Naive thymus-derived CD4-positive, alpha-beta T cell (primary cell): ENCODE measurements around the gene RHBDF1. TPM values are rescaled to one million over a fixed set of nuclear protein-coding genes. Genes with fewer than 3 reads are reported as not detected.

Source experiments
- ATAC-seq: fragments of 150-1000 bp; cut with Tn5 transposase; 2 replicates; pipeline ENCODE4 v1.10.0; 2021; ENCODE audit warnings: mild to moderate bottlenecking, moderate library complexity
- CTCF ChIA-PET: fragments of 350-600 bp; sonication (Branson Sonifier 250); formaldehyde crosslinking; loops from one replicate; lab custom pipeline; 2021; ENCODE audit warnings: antibody characterized with exemption; lab: Charles Lee
- POLR2A ChIA-PET: fragments of 350-600 bp; sonication (Branson Sonifier 250); formaldehyde crosslinking; loops from one replicate; lab custom pipeline; 2021; ENCODE audit warnings: antibody characterized with exemption, inconsistent platforms; lab: Charles Lee
- DNase-seq, 9 donors: peaks; one replicate each; pipeline versions ENCODE4 v3.0.0 to v3.0.0-alpha.2; 2020 to 2022; ENCODE audit warnings: mixed read lengths in 1 of 9
- H3K27ac ChIP-seq: one replicate; pipeline ENCODE4 v1.7.0; 2013; ENCODE audit warnings: mild to moderate bottlenecking, low read depth, low read length, moderate library complexity
- H3K27me3 ChIP-seq, 2 donors: one replicate each; pipeline ENCODE4 v1.7.0; 2013; ENCODE audit warnings: low read length in 2 of 2, mild to moderate bottlenecking in 2 of 2, moderate library complexity in 2 of 2; ENCODE audit not compliant: control insufficient read depth in 2 of 2, insufficient read depth in 2 of 2
- H3K36me3 ChIP-seq, 3 experiments: 1 replicate in 2 of 3; 2 replicates in 1 of 3; pipeline ENCODE4 v1.7.0; 2013; ENCODE audit warnings: low read length in 3 of 3, mild to moderate bottlenecking in 3 of 3, moderate library complexity in 1 of 3; ENCODE audit not compliant: insufficient read depth in 3 of 3, control insufficient read depth in 2 of 3
- H3K4me1 ChIP-seq, 2 donors: one replicate each; pipeline ENCODE4 v1.7.0; 2013; ENCODE audit warnings: low read length in 2 of 2, mild to moderate bottlenecking in 2 of 2, moderate library complexity in 1 of 2; ENCODE audit not compliant: control insufficient read depth in 2 of 2, insufficient read depth in 2 of 2
- H3K4me3 ChIP-seq: 2 replicates; pipeline ENCODE4 v1.7.0; 2013; ENCODE audit warnings: mild to moderate bottlenecking, low read length
- H3K9me3 ChIP-seq, 3 experiments: 1 replicate in 2 of 3; 2 replicates in 1 of 3; pipeline ENCODE4 v1.7.0; 2013; ENCODE audit warnings: low read length in 3 of 3; ENCODE audit not compliant: control insufficient read depth in 2 of 3
- H3K27ac Mint-ChIP-seq, 9 donors: one replicate each; pipeline ENCODE4 v1.8.0; 2020 to 2022; ENCODE audit warnings: mixed read lengths in 9 of 9, mild to moderate bottlenecking in 8 of 9, moderate library complexity in 5 of 9, inconsistent platforms in 2 of 9
- H3K27me3 Mint-ChIP-seq, 5 donors: one replicate each; pipeline ENCODE4 v1.8.0; 2021 to 2022; ENCODE audit warnings: mixed read lengths in 5 of 5, mild to moderate bottlenecking in 1 of 5
- H3K36me3 Mint-ChIP-seq, 5 donors: one replicate each; pipeline ENCODE4 v1.8.0; 2020 to 2022; ENCODE audit warnings: mixed read lengths in 5 of 5, mild to moderate bottlenecking in 3 of 5, inconsistent platforms in 1 of 5
- H3K4me1 Mint-ChIP-seq, 7 donors: one replicate each; pipeline ENCODE4 v1.8.0; 2020 to 2022; ENCODE audit warnings: mixed read lengths in 7 of 7, mild to moderate bottlenecking in 3 of 7, inconsistent platforms in 1 of 7
- H3K4me3 Mint-ChIP-seq, 10 donors: one replicate each; pipeline ENCODE4 v1.8.0; 2020 to 2022; ENCODE audit warnings: mild to moderate bottlenecking in 10 of 10, mixed read lengths in 10 of 10, moderate library complexity in 6 of 10, inconsistent platforms in 2 of 10
- H3K9me3 Mint-ChIP-seq, 11 donors: one replicate each; pipeline ENCODE4 v1.8.0; 2020 to 2022; ENCODE audit warnings: mixed read lengths in 11 of 11, mild to moderate bottlenecking in 4 of 11, inconsistent platforms in 1 of 11, moderate library complexity in 1 of 11
- intact Hi-C, 2 donors: fragments of 100-400 bp; cut with micrococcal nuclease; formaldehyde crosslinking; loops; one replicate each; pipeline ENCODE4 v1.15.1; 2023
- polyA plus RNA-seq, 2 donors: library from polyadenylated mRNA; unstranded; fragments of 300-500 nt; fragmentation: Illumina TruSeq; gene quantifications; one replicate each; pipeline ENCODE4 v1.2.3, GENCODE V29; 2021
- total RNA-seq, 6 experiments: library from RNA in 5 of 6; stranded (reverse) in 5 of 6; gene quantifications; 1 replicate in 5 of 6; 2 replicates in 1 of 6; pipeline ENCODE4 v1.2.3 and lab custom pipeline; 2021 to 2026

The RHBDF1 gene
- total and polyA plus RNA-seq, 7 experiments from 2014 or later: 0.66 to 1.6 TPM; not detected in 5

- Mint-ChIP-seq H3K4me1 (peaks cover 10 to 16% (median 14%) of the 10 kb centered on the region in 7 donors), H3K9me3 (no peaks in the 10 kb centered on the region), H3K27ac (no peak overlapping the region), H3K4me3 (peak overlapping the region in 1 of 10 donors; percentile 47), H3K36me3 (peaks cover 0 to 4% (median 0%) of the 10 kb centered on the region in 5 donors), H3K27me3 (peaks cover 14 to 53% (median 29%) of the 10 kb centered on the region in 5 donors)
- Histone ChIP-seq H3K4me1 (peaks cover 7 to 8% of the 10 kb centered on the region in 2 donors), H3K27me3 (no peaks in the 10 kb centered on the region), H3K36me3 (no peaks in the 10 kb centered on the region), H3K9me3 (no peaks in the 10 kb centered on the region), H3K27ac (no peak overlapping the region), H3K4me3 (no peak overlapping the region)
- intact Hi-C loops: no loop called here
- DNase-seq: no peak
- CTCF ChIA-PET: no interaction called here
- POLR2A ChIA-PET: interaction anchor here (1.1 kb wide), 1 partner anchor 23 kb away, joined by 3 read pairs; no protein-coding TSS in a partner anchor
- ATAC-seq: no peak
These were observed 660 bp downstream of the RHBDF1 start for GRCh38 chr16:71540-72401.

- H3K4me1 ChIP-seq: peaks cover 1 to 2% of the 10 kb centered on the region in 2 donors
- POLR2A ChIA-PET: interaction anchor here (1.1 kb wide), 1 partner anchor 23 kb away, joined by 3 read pairs; no protein-coding TSS in a partner anchor
- intact Hi-C loops: no loop called here
- peaks cover 0 to 4% (median 0%) of the 10 kb centered on the region in 5 donors for H3K36me3 Mint-ChIP-seq
- H3K9me3 ChIP-seq: no peaks in the 10 kb centered on the region
- CTCF ChIA-PET: interaction anchor here (3.0 kb wide), 1 partner anchor 25 kb away, joined by 21 read pairs; no protein-coding TSS in a partner anchor
- no peak for ATAC-seq
- H3K9me3 Mint-ChIP-seq: no peaks in the 10 kb centered on the region
- H3K27me3 Mint-ChIP-seq: peaks cover 14 to 53% (median 29%) of the 10 kb centered on the region in 5 donors
- no peak overlapping the region for H3K27ac Mint-ChIP-seq
- H3K36me3 ChIP-seq: no peaks in the 10 kb centered on the region
- peak overlapping the region in 1 of 10 donors; percentile 47 for H3K4me3 Mint-ChIP-seq
- no peak for DNase-seq
- peaks cover 5 to 11% (median 9%) of the 10 kb centered on the region in 7 donors for H3K4me1 Mint-ChIP-seq
- no peak overlapping the region for H3K27ac ChIP-seq
- H3K27me3 ChIP-seq: no peaks in the 10 kb centered on the region
- H3K4me3 ChIP-seq: no peak overlapping the region
These were observed 1.3 kb downstream of the RHBDF1 start for GRCh38 chr16:71210-71539.

DNA sequence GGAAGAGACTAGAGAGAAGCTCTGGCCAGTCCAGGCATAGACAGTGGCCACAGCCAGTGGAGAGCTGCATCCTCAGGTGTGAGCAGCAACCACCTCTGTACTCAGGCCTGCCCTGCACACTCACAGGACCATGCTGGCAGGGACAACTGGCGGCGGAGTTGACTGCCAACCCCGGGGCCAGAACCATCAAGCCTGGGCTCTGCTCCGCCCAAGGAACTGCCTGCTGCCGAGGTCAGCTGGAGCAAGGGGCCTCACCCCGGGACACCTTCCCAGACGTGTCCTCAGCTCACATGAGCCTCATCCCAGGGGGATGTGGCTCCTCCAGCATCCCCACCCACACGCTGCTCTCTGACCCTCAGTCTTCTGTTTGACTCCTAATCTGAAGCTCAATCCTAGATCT is 3.2 kb downstream of the RHBDF1 start:
- Histone ChIP-seq H3K9me3 (no peaks in the 10 kb centered on the region), H3K36me3 (no peaks in the 10 kb centered on the region), H3K4me1 (no peaks in the 10 kb centered on the region), H3K27ac (no peak overlapping the region), H3K27me3 (no peaks in the 10 kb centered on the region), H3K4me3 (no peak overlapping the region)
- DNase-seq: no peak
- ChIA-PET POLR2A (no interaction called here), CTCF (interaction anchor here (1.0 to 3.0 kb wide), 2 partner anchors 27 to 67 kb away, joined by 3 to 21 read pairs; no protein-coding TSS in a partner anchor)
- H3K9me3 Mint-ChIP-seq: no peaks in the 10 kb centered on the region
- peaks cover 5 to 12% (median 7%) of the 10 kb centered on the region in 7 donors for H3K4me1 Mint-ChIP-seq
- no peak for ATAC-seq
- H3K27ac Mint-ChIP-seq: peak overlapping the region in 1 of 9 donors; percentile 28
- intact Hi-C loops: no loop called here
- H3K36me3 Mint-ChIP-seq: peaks cover 0 to 4% (median 0%) of the 10 kb centered on the region in 5 donors
- H3K27me3 Mint-ChIP-seq: peaks cover 6 to 43% (median 29%) of the 10 kb centered on the region in 5 donors
- H3K4me3 Mint-ChIP-seq: no peak overlapping the region

GRCh38 chr16:67884-68789 is 4.3 kb downstream of the RHBDF1 start:
- Mint-ChIP-seq H3K4me3 (no peak overlapping the region), H3K27me3 (peaks cover 5 to 34% (median 21%) of the 10 kb centered on the region in 5 donors), H3K36me3 (peaks cover 0 to 4% (median 0%) of the 10 kb centered on the region in 5 donors), H3K27ac (no peak overlapping the region), H3K9me3 (no peaks in the 10 kb centered on the region), H3K4me1 (peaks cover 4 to 12% (median 7%) of the 10 kb centered on the region in 7 donors)
- Histone ChIP-seq H3K36me3 (no peaks in the 10 kb centered on the region), H3K9me3 (no peaks in the 10 kb centered on the region), H3K4me3 (no peak overlapping the region), H3K27ac (no peak overlapping the region), H3K4me1 (no peaks in the 10 kb centered on the region), H3K27me3 (no peaks in the 10 kb centered on the region)
- ATAC-seq (no peak), DNase-seq (no peak)
- CTCF ChIA-PET: interaction anchor here (0.6 to 6.4 kb wide), 5 partner anchors 23 to 68 kb away, joined by 3 to 96 read pairs (median 5); no protein-coding TSS in a partner anchor
- POLR2A ChIA-PET: no interaction called here
- intact Hi-C loops: no loop called here

DNA sequence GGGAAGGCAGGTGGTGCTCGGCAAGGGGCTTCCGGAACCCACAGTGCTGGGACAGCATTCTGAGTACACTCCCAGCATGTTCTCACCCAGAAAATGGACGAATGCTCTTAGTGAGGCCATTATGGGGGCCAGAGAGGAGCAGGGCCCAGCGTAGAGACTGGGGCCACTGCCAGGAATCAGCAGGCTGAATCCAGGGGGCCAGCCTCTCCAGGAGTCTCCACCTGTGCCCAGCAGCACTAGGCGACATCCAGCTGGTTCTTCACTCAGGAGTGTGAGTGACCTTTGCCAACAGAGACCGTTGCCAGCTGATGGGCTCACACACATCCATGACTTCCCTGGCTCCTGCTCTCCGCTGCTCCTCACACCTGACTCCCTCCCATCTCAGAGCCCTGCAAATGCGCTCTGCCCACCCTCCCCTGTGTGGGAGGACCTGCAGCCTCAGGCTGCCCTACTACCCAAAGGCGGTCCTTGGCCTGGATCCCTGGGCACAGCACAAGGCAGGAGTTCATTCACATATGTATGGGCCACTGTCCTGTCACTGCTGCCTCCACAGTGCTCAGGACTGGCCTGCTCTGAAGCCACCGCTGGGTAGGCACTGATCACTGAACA is 5.1 kb downstream of the RHBDF1 start:
- no peaks in the 10 kb centered on the region for H3K27me3 ChIP-seq
- peaks cover 0 to 8% (median 3%) of the 10 kb centered on the region in 7 donors for H3K4me1 Mint-ChIP-seq
- no peak overlapping the region for H3K27ac ChIP-seq
- POLR2A ChIA-PET: no interaction called here
- no peaks in the 10 kb centered on the region for H3K36me3 Mint-ChIP-seq
- H3K36me3 ChIP-seq: no peaks in the 10 kb centered on the region
- DNase-seq (no peak), ATAC-seq (no peak)
- CTCF ChIA-PET: interaction anchor here (0.5 to 6.4 kb wide), 6 partner anchors 9 to 295 kb away, joined by 3 to 96 read pairs (median 7); no protein-coding TSS in a partner anchor
- intact Hi-C loops: no loop called here
- H3K4me3 Mint-ChIP-seq: no peak overlapping the region
- no peaks in the 10 kb centered on the region for H3K9me3 Mint-ChIP-seq
- H3K27ac Mint-ChIP-seq: no peak overlapping the region
- no peaks in the 10 kb centered on the region for H3K4me1 ChIP-seq
- H3K9me3 ChIP-seq: no peaks in the 10 kb centered on the region
- H3K27me3 Mint-ChIP-seq: peaks cover 0 to 29% (median 17%) of the 10 kb centered on the region in 5 donors
- no peak overlapping the region for H3K4me3 ChIP-seq
